ENCODE measurements around the gene P2RY2. TPM values are rescaled to one million over a fixed set of nuclear protein-coding genes. Genes with fewer than 3 reads are reported as not detected.

Gene P2RY2
- polyA plus RNA-seq, 1 experiment = not detected

- Histone ChIP-seq H3K27ac (ENCODE audit: low read depth, low read length) (no peak overlapping the region), H3K27me3 (ENCODE audit: control insufficient read depth, insufficient read depth, low read length) (peaks cover 10% of the 10 kb centered on the region), H3K4me3 (ENCODE audit: low read depth, low read length) (no peak overlapping the region), H3K9me3 (ENCODE audit: control insufficient read depth, insufficient read depth, low read length) (no peaks in the 10 kb centered on the region; the same call in 1 of the 2 replicates)
- no peak for TF ChIP-seq CTCF (IDR thresholded peaks at IDR 0.05; ENCODE audit: low read depth, low read length)
- DNase-seq (ENCODE audit: low read depth, low spot score) = no peak
- CTCF ChIA-PET = interaction anchor here (1.3 to 1.6 kb wide), 2 partner anchors 29 to 93 kb away, joined by 3 to 4 read pairs; no protein-coding TSS in a partner anchor
- POLR2A ChIA-PET = interaction anchor here (0.6 kb wide), 1 partner anchor 158 kb away, joined by 3 read pairs; no protein-coding TSS in a partner anchor
Observed at GRCh38 chr11:73213196-73214143, 4.6 kb upstream of the P2RY2 start.

- Histone ChIP-seq H3K27ac (ENCODE audit: low read depth, low read length) (no peak overlapping the region), H3K4me3 (ENCODE audit: low read depth, low read length) (no peak overlapping the region), H3K9me3 (ENCODE audit: control insufficient read depth, insufficient read depth, low read length) (no peaks in the 10 kb centered on the region; the same call in 1 of the 2 replicates), H3K27me3 (ENCODE audit: control insufficient read depth, insufficient read depth, low read length) (peaks cover 30% of the 10 kb centered on the region)
- DNase-seq (ENCODE audit: low read depth, low spot score) = no peak
- ChIA-PET CTCF (no interaction called here), POLR2A (no interaction called here)
- TF ChIP-seq CTCF (IDR thresholded peaks at IDR 0.05; ENCODE audit: low read depth, low read length) = no peak
Observed at GRCh38 chr11:73215191-73216134, 2.6 kb upstream of the P2RY2 start.

- no peak for DNase-seq (ENCODE audit: low read depth, low spot score)
- CTCF ChIA-PET = no interaction called here
- no peak for TF ChIP-seq CTCF (IDR thresholded peaks at IDR 0.05; ENCODE audit: low read depth, low read length)
Observed at GRCh38 chr11:73216465-73216864, 1.6 kb upstream of the P2RY2 start.

GRCh38 chr11:73217131-73217809 is 811 bp upstream of the P2RY2 start:
- POLR2A ChIA-PET = no interaction called here
- DNase-seq (ENCODE audit: low read depth, low spot score) = no peak
- no peak overlapping the region for H3K27ac ChIP-seq (ENCODE audit: low read depth, low read length)

More at GRCh38 chr11:73216465-73216864, 1.6 kb upstream of the P2RY2 start:
- POLR2A ChIA-PET = no interaction called here
- Histone ChIP-seq H3K9me3 (ENCODE audit: control insufficient read depth, insufficient read depth, low read length) (no peaks in the 10 kb centered on the region; the same call in 1 of the 2 replicates), H3K27ac (ENCODE audit: low read depth, low read length) (no peak overlapping the region), H3K4me3 (ENCODE audit: low read depth, low read length) (no peak overlapping the region), H3K27me3 (ENCODE audit: control insufficient read depth, insufficient read depth, low read length) (peaks cover 33% of the 10 kb centered on the region)

More at GRCh38 chr11:73217131-73217809, 811 bp upstream of the P2RY2 start:
- no peak for TF ChIP-seq CTCF (IDR thresholded peaks at IDR 0.05; ENCODE audit: low read depth, low read length)
- CTCF ChIA-PET = no interaction called here
- Histone ChIP-seq H3K9me3 (ENCODE audit: control insufficient read depth, insufficient read depth, low read length) (no peaks in the 10 kb centered on the region; the same call in 1 of the 2 replicates), H3K4me3 (ENCODE audit: low read depth, low read length) (no peak overlapping the region), H3K27me3 (ENCODE audit: control insufficient read depth, insufficient read depth, low read length) (peaks cover 38% of the 10 kb centered on the region)
